Measurements from ENCODE around the gene CLPX. TPM values are rescaled to one million over a fixed set of nuclear protein-coding genes. Genes with fewer than 3 reads are reported as not detected.
"Not testable (repeated sequence)": the region's sequence is repeated elsewhere in the genome, so short reads cannot be mapped to it uniquely, and the experiment has no call there.

Gene CLPX
- total and polyA plus RNA-seq, 7 experiments from 2014 or later, result 33.4 to 56.3 (median 37.0) TPM

DNA sequence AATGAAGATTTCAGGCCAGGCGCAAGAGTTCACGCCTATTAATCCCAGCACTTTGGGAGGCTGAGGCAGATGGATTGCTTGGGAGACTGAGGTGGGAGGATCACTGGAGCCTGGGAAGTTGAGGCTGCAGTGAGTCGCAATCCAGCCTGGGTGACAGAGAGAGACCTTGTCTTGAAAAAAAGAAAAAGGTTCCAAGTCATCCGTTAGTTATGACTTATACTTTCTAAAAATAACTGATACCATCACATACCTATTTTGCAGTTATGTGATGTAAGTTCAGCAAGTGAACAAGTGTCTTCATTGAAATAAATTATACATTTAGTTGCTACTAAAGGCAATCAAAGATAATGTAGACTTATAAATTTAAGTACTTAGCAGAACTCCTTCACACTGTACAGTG is 22.1 kb downstream of the CLPX start:
- H3K4me3 Mint-ChIP-seq, result no peak overlapping the region
- no peaks in the 10 kb centered on the region for H3K9me3 ChIP-seq (ENCODE audit: control insufficient read depth in 2 of 3, low read length in 3 of 3)
- intact Hi-C loops (cut with micrococcal nuclease), result loop anchor here in 1 of 2 donors (2.0 kb wide), 1 partner anchor 14 kb away; no protein-coding TSS in a partner anchor
- no peaks in the 10 kb centered on the region for H3K4me1 ChIP-seq (ENCODE audit: control insufficient read depth in 2 of 2, insufficient read depth in 2 of 2, low read length in 2 of 2)
- ATAC-seq, result no peak
- no peak overlapping the region for H3K4me3 ChIP-seq (ENCODE audit: low read length)
- ChIA-PET CTCF (no interaction called here), POLR2A (no interaction called here)
- no peak for DNase-seq
- H3K27me3 Mint-ChIP-seq, result no peaks in the 10 kb centered on the region
- no peaks in the 10 kb centered on the region for H3K9me3 Mint-ChIP-seq
- peaks cover 0 to 19% (median 0%) of the 10 kb centered on the region in 5 donors for H3K36me3 Mint-ChIP-seq
- peak overlapping the region in 1 of 9 donors; percentile 33 for H3K27ac Mint-ChIP-seq
- H3K27ac ChIP-seq (ENCODE audit: low read depth, low read length), result no peak overlapping the region
- H3K36me3 ChIP-seq (ENCODE audit: control insufficient read depth in 2 of 3, insufficient read depth in 3 of 3, low read length in 3 of 3), result peaks cover 0 to 46% (median 17%) of the 10 kb centered on the region in 3 experiments
- no peaks in the 10 kb centered on the region for H3K27me3 ChIP-seq (ENCODE audit: control insufficient read depth in 2 of 2, insufficient read depth in 2 of 2, low read length in 2 of 2)
- H3K4me1 Mint-ChIP-seq, result peaks cover 1 to 22% (median 9%) of the 10 kb centered on the region in 7 donors

- Histone ChIP-seq H3K36me3 (ENCODE audit: control insufficient read depth in 2 of 3, insufficient read depth in 3 of 3, low read length in 3 of 3) (peaks cover 17 to 57% (median 29%) of the 10 kb centered on the region in 3 experiments), H3K27ac (ENCODE audit: low read depth, low read length) (no peak overlapping the region), H3K4me1 (ENCODE audit: control insufficient read depth in 2 of 2, insufficient read depth in 2 of 2, low read length in 2 of 2) (no peaks in the 10 kb centered on the region), H3K4me3 (ENCODE audit: low read length) (no peak overlapping the region), H3K27me3 (ENCODE audit: control insufficient read depth in 2 of 2, insufficient read depth in 2 of 2, low read length in 2 of 2) (no peaks in the 10 kb centered on the region), H3K9me3 (ENCODE audit: control insufficient read depth in 2 of 3, low read length in 3 of 3) (no peaks in the 10 kb centered on the region)
- intact Hi-C loops (cut with micrococcal nuclease), result no loop called here
- no peaks in the 10 kb centered on the region for H3K9me3 Mint-ChIP-seq
- H3K4me3 Mint-ChIP-seq, result no peak overlapping the region
- ChIA-PET CTCF (interaction anchor here (0.6 kb wide), 1 partner anchor 465 kb away, joined by 3 read pairs; no protein-coding TSS in a partner anchor), POLR2A (no interaction called here)
- H3K27ac Mint-ChIP-seq, result peak overlapping the region in 1 of 9 donors; percentile 43
- no peaks in the 10 kb centered on the region for H3K27me3 Mint-ChIP-seq
- peaks cover 9 to 34% (median 14%) of the 10 kb centered on the region in 5 donors for H3K36me3 Mint-ChIP-seq
- DNase-seq (no peak), ATAC-seq (no peak)
- H3K4me1 Mint-ChIP-seq, result peaks cover 0 to 6% (median 3%) of the 10 kb centered on the region in 7 donors
These were observed 28.4 kb downstream of the CLPX start for GRCh38 chr15:65156692-65157091.

DNA sequence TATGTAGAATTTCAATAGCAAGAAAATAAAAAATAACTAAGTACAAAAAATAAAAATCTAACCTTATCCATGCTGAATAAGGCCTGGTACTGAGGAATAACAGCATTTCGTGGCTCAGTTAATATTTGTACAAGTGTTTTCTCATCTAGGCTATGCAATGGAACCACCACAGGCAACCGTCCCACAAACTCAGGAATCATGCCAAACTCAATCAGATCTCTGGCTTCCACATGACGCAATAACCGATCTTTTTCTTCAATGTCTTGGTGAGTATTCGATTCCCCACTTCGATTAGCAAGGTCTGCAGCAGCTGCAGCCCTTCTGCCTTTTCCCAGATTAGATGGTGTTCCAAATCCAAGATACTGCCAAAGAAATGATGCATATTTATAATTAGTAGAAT is 30.4 kb downstream of the CLPX start:
- no peaks in the 10 kb centered on the region for H3K27me3 ChIP-seq (ENCODE audit: control insufficient read depth in 2 of 2, insufficient read depth in 2 of 2, low read length in 2 of 2)
- Mint-ChIP-seq H3K4me1 (peaks cover 0 to 2% (median 0%) of the 10 kb centered on the region in 7 donors), H3K27me3 (no peaks in the 10 kb centered on the region), H3K27ac (peak overlapping the region in 2 of 9 donors; percentile 4 to 64), H3K9me3 (no peaks in the 10 kb centered on the region), H3K4me3 (no peak overlapping the region), H3K36me3 (peaks cover 12 to 32% (median 16%) of the 10 kb centered on the region in 5 donors)
- no peak overlapping the region for H3K27ac ChIP-seq (ENCODE audit: low read depth, low read length)
- POLR2A ChIA-PET, result no interaction called here
- peaks cover 17 to 77% (median 34%) of the 10 kb centered on the region in 3 experiments for H3K36me3 ChIP-seq (ENCODE audit: control insufficient read depth in 2 of 3, insufficient read depth in 3 of 3, low read length in 3 of 3)
- DNase-seq, result no peak
- H3K9me3 ChIP-seq (ENCODE audit: control insufficient read depth in 2 of 3, low read length in 3 of 3), result no peaks in the 10 kb centered on the region
- H3K4me1 ChIP-seq (ENCODE audit: control insufficient read depth in 2 of 2, insufficient read depth in 2 of 2, low read length in 2 of 2), result no peaks in the 10 kb centered on the region
- CTCF ChIA-PET, result no interaction called here
- ATAC-seq, result no peak
- intact Hi-C loops (cut with micrococcal nuclease), result no loop called here
- no peak overlapping the region for H3K4me3 ChIP-seq (ENCODE audit: low read length)

DNA sequence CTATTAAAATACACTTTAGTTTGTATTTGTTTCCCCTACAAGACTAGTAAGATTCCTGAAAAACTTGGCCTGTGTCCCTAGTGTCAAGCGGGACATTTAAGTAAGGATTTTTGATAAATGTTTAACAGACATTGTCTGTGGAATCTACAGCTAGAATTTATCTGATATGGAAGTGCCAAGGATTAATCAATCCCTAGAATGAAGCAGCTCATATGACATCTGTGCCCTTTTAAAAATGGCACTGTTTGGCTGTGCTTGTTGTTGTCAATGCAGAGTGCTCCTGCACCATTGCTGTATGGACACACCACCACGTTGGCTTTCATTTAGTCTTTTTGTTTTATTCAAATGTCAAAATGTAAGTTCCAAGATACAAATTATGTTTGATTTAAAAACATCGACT is 37.2 kb downstream of the CLPX start:
- H3K9me3 ChIP-seq (ENCODE audit: control insufficient read depth in 2 of 3, low read length in 3 of 3), result no peaks in the 10 kb centered on the region
- no peaks in the 10 kb centered on the region for H3K9me3 Mint-ChIP-seq
- no peaks in the 10 kb centered on the region for H3K27me3 ChIP-seq (ENCODE audit: control insufficient read depth in 2 of 2, insufficient read depth in 2 of 2, low read length in 2 of 2)
- H3K27me3 Mint-ChIP-seq, result no peaks in the 10 kb centered on the region
- intact Hi-C loops (cut with micrococcal nuclease), result no loop called here
- no peaks in the 10 kb centered on the region for H3K4me1 ChIP-seq (ENCODE audit: control insufficient read depth in 2 of 2, insufficient read depth in 2 of 2, low read length in 2 of 2)
- no peak overlapping the region for H3K4me3 ChIP-seq (ENCODE audit: low read length)
- peaks cover 0 to 4% (median 0%) of the 10 kb centered on the region in 7 donors for H3K4me1 Mint-ChIP-seq
- peaks cover 3 to 35% (median 5%) of the 10 kb centered on the region in 3 experiments for H3K36me3 ChIP-seq (ENCODE audit: control insufficient read depth in 2 of 3, insufficient read depth in 3 of 3, low read length in 3 of 3)
- peak overlapping the region in 1 of 9 donors; percentile 14 for H3K27ac Mint-ChIP-seq
- H3K4me3 Mint-ChIP-seq, result no peak overlapping the region
- H3K27ac ChIP-seq (ENCODE audit: low read depth, low read length), result no peak overlapping the region
- CTCF ChIA-PET, result no interaction called here
- POLR2A ChIA-PET, result no interaction called here
- peaks cover 4 to 19% (median 13%) of the 10 kb centered on the region in 5 donors for H3K36me3 Mint-ChIP-seq
- DNase-seq, result no peak
- ATAC-seq, result no peak

DNA sequence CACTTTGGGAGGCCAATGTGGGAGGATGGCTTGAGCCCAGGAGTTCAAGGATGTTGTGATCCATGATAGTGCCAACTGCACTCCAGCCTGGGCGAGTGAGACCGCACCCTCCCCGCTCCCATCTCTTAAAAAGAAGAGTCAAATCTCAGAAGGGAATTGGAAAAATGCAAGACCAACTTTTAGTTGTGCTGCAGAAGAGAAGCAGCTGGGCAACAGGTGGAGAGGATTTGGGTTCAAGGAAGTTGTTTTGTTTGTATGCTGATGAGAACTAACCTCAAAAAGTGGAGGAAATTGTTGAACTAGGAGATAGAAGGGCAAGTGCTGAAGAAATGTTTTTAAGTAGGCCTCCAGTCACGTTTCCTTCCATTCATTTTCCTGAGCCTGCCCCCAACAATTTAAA is 38.7 kb downstream of the CLPX start:
- Mint-ChIP-seq H3K4me1 (peaks cover 0 to 4% (median 0%) of the 10 kb centered on the region in 7 donors), H3K9me3 (no peaks in the 10 kb centered on the region), H3K27me3 (no peaks in the 10 kb centered on the region), H3K27ac (peak overlapping the region in 4 of 9 donors; percentile 3 to 80 (median 36)), H3K36me3 (peaks cover 4 to 13% (median 10%) of the 10 kb centered on the region in 5 donors), H3K4me3 (no peak overlapping the region)
- POLR2A ChIA-PET, result no interaction called here
- intact Hi-C loops (cut with micrococcal nuclease), result no loop called here
- H3K27me3 ChIP-seq (ENCODE audit: control insufficient read depth in 2 of 2, insufficient read depth in 2 of 2, low read length in 2 of 2), result no peaks in the 10 kb centered on the region
- H3K27ac ChIP-seq (ENCODE audit: low read depth, low read length), result no peak overlapping the region
- no peak for ATAC-seq
- no peak overlapping the region for H3K4me3 ChIP-seq (ENCODE audit: low read length)
- H3K9me3 ChIP-seq (ENCODE audit: control insufficient read depth in 2 of 3, low read length in 3 of 3), result no peaks in the 10 kb centered on the region
- no peaks in the 10 kb centered on the region for H3K4me1 ChIP-seq (ENCODE audit: control insufficient read depth in 2 of 2, insufficient read depth in 2 of 2, low read length in 2 of 2)
- CTCF ChIA-PET, result no interaction called here
- peaks cover 3 to 29% (median 3%) of the 10 kb centered on the region in 3 experiments for H3K36me3 ChIP-seq (ENCODE audit: control insufficient read depth in 2 of 3, insufficient read depth in 3 of 3, low read length in 3 of 3)
- DNase-seq, result no peak

DNA sequence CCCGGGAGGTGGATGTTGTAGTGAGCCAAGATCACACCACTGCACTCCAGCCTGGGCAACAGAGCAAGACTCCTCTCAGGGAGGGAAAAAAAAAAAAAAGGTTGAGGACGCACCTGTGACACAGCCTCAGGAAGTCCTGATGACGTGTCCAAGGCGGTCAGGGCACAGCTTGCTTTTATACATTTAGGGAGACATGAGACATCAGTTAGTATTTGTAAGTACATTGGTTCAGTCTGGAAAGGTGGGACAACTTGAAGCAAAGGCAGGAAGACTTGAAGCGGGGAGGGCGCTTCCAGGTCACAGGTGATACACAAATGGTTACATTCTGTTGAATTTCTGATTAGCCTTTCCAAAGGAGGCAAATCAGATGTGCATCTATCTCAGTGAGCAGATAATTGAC is 46.5 kb downstream of the CLPX start:
- CTCF ChIA-PET; H3K27ac ChIP-seq (ENCODE audit: low read depth, low read length); H3K27ac Mint-ChIP-seq; ATAC-seq; H3K27me3 Mint-ChIP-seq; H3K27me3 ChIP-seq (ENCODE audit: control insufficient read depth in 2 of 2, insufficient read depth in 2 of 2, low read length in 2 of 2); H3K4me3 Mint-ChIP-seq; POLR2A ChIA-PET; H3K36me3 ChIP-seq (ENCODE audit: control insufficient read depth in 2 of 3, insufficient read depth in 3 of 3, low read length in 3 of 3); DNase-seq; H3K36me3 Mint-ChIP-seq; H3K4me3 ChIP-seq (ENCODE audit: low read length); H3K9me3 ChIP-seq (ENCODE audit: control insufficient read depth in 2 of 3, low read length in 3 of 3); H3K4me1 ChIP-seq (ENCODE audit: control insufficient read depth in 2 of 2, insufficient read depth in 2 of 2, low read length in 2 of 2): not testable (repeated sequence)
- H3K9me3 Mint-ChIP-seq, result peaks cover 0 to 10% (median 5%) of the 10 kb centered on the region in 11 donors
- intact Hi-C loops (cut with micrococcal nuclease), result loop anchor here (10.0 kb wide), 3 partner anchors 754 to 1044 kb away; partner anchors contain the start of genes CIAO2A (in 1 of the 2), PCLAF (in 1 of the 2), PPIB (in 1 of the 2) and SNX1 (in 1 of the 2)
- H3K4me1 Mint-ChIP-seq, result peaks cover 4 to 11% (median 8%) of the 10 kb centered on the region in 7 donors

DNA sequence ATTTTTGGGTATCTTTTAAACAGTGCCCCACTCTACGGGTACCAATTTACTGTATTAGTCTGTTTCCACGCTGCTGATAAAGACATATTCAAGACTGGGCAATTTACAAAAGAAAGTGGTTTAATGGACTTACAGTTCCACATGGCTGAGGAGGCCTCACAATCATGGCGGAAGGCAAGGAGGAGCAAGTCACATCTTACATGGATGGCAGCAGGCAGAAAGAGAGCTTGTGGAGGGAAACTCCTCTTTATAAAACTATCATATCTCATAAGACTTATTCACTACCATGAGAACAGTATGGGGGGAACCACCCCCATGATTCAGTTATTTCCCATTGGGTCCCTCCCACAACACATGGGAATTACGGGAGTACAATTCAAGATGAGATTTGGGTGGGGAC is 47.2 kb downstream of the CLPX start:
- CTCF ChIA-PET; H3K9me3 ChIP-seq (ENCODE audit: control insufficient read depth in 2 of 3, low read length in 3 of 3); POLR2A ChIA-PET; H3K36me3 Mint-ChIP-seq; H3K27me3 ChIP-seq (ENCODE audit: control insufficient read depth in 2 of 2, insufficient read depth in 2 of 2, low read length in 2 of 2); DNase-seq; H3K27ac ChIP-seq (ENCODE audit: low read depth, low read length); H3K36me3 ChIP-seq (ENCODE audit: control insufficient read depth in 2 of 3, insufficient read depth in 3 of 3, low read length in 3 of 3); H3K4me3 Mint-ChIP-seq; H3K27me3 Mint-ChIP-seq; H3K27ac Mint-ChIP-seq; H3K4me1 ChIP-seq (ENCODE audit: control insufficient read depth in 2 of 2, insufficient read depth in 2 of 2, low read length in 2 of 2); ATAC-seq; H3K4me3 ChIP-seq (ENCODE audit: low read length): not testable (repeated sequence)
- Mint-ChIP-seq H3K4me1 (peaks cover 6 to 13% (median 9%) of the 10 kb centered on the region in 7 donors), H3K9me3 (peaks cover 0 to 10% (median 5%) of the 10 kb centered on the region in 11 donors)
- intact Hi-C loops (cut with micrococcal nuclease), result loop anchor here (10.0 kb wide), 3 partner anchors 753 to 1043 kb away; partner anchors contain the start of genes CIAO2A (in 1 of the 2), PCLAF (in 1 of the 2), PPIB (in 1 of the 2) and SNX1 (in 1 of the 2)
